Measurements from ENCODE around the gene RHO. TPM values are rescaled to one million over a fixed set of nuclear protein-coding genes. Genes with fewer than 3 reads are reported as not detected.

RHO gene
- total and polyA plus RNA-seq, 7 experiments from 2014 or later, result not detected

- peaks cover 7 to 22% (median 16%) of the 10 kb centered on the region in 7 donors for H3K4me1 Mint-ChIP-seq
- CTCF ChIA-PET, result no interaction called here
Observed at GRCh38 chr3:129556890-129557547, 28.6 kb downstream of the RHO start.

GRCh38 chr3:129557548-129557894 is 29.1 kb downstream of the RHO start:
- CTCF ChIA-PET, result no interaction called here
- Histone ChIP-seq H3K27ac (ENCODE audit: low read depth, low read length) (no peak overlapping the region), H3K27me3 (ENCODE audit: control insufficient read depth in 2 of 2, insufficient read depth in 2 of 2, low read length in 2 of 2) (no peaks in the 10 kb centered on the region), H3K36me3 (ENCODE audit: control insufficient read depth in 2 of 3, insufficient read depth in 3 of 3, low read length in 3 of 3) (no peaks in the 10 kb centered on the region), H3K4me3 (ENCODE audit: low read length) (no peak overlapping the region), H3K4me1 (ENCODE audit: control insufficient read depth in 2 of 2, insufficient read depth in 2 of 2, low read length in 2 of 2) (peaks cover 0 to 21% of the 10 kb centered on the region in 2 donors), H3K9me3 (ENCODE audit: control insufficient read depth in 2 of 3, low read length in 3 of 3) (no peaks in the 10 kb centered on the region)
- Mint-ChIP-seq H3K4me1 (peaks cover 7 to 22% (median 16%) of the 10 kb centered on the region in 7 donors), H3K27me3 (peaks cover 0 to 20% (median 5%) of the 10 kb centered on the region in 5 donors), H3K36me3 (peaks cover 0 to 3% (median 0%) of the 10 kb centered on the region in 5 donors), H3K4me3 (no peak overlapping the region), H3K9me3 (no peaks in the 10 kb centered on the region), H3K27ac (peak overlapping the region in 1 of 9 donors; percentile 18)
- POLR2A ChIA-PET, result interaction anchor here (0.7 kb wide), 1 partner anchor 15 kb away, joined by 3 read pairs; no protein-coding TSS in a partner anchor
- no peak for DNase-seq
- intact Hi-C loops (cut with micrococcal nuclease), result no loop called here
- ATAC-seq, result no peak

More at GRCh38 chr3:129556890-129557547, 28.6 kb downstream of the RHO start:
- POLR2A ChIA-PET, result interaction anchor here (0.7 kb wide), 1 partner anchor 15 kb away, joined by 3 read pairs; no protein-coding TSS in a partner anchor
- Mint-ChIP-seq H3K9me3 (no peaks in the 10 kb centered on the region), H3K4me3 (no peak overlapping the region), H3K27ac (no peak overlapping the region), H3K27me3 (peaks cover 0 to 20% (median 6%) of the 10 kb centered on the region in 5 donors), H3K36me3 (peaks cover 0 to 3% (median 0%) of the 10 kb centered on the region in 5 donors)
- Histone ChIP-seq H3K36me3 (ENCODE audit: control insufficient read depth in 2 of 3, insufficient read depth in 3 of 3, low read length in 3 of 3) (no peaks in the 10 kb centered on the region), H3K9me3 (ENCODE audit: control insufficient read depth in 2 of 3, low read length in 3 of 3) (no peaks in the 10 kb centered on the region), H3K4me3 (ENCODE audit: low read length) (no peak overlapping the region), H3K4me1 (ENCODE audit: control insufficient read depth in 2 of 2, insufficient read depth in 2 of 2, low read length in 2 of 2) (peaks cover 0 to 21% of the 10 kb centered on the region in 2 donors), H3K27ac (ENCODE audit: low read depth, low read length) (no peak overlapping the region), H3K27me3 (ENCODE audit: control insufficient read depth in 2 of 2, insufficient read depth in 2 of 2, low read length in 2 of 2) (no peaks in the 10 kb centered on the region)
- DNase-seq (no peak), ATAC-seq (no peak)
- intact Hi-C loops (cut with micrococcal nuclease), result no loop called here

GRCh38 chr3:129558081-129558771 is 29.8 kb downstream of the RHO start:
- DNase-seq (no peak), ATAC-seq (peak; percentile 33)
- Histone ChIP-seq H3K4me3 (ENCODE audit: low read length) (no peak overlapping the region), H3K9me3 (ENCODE audit: control insufficient read depth in 2 of 3, low read length in 3 of 3) (no peaks in the 10 kb centered on the region), H3K27ac (ENCODE audit: low read depth, low read length) (no peak overlapping the region), H3K27me3 (ENCODE audit: control insufficient read depth in 2 of 2, insufficient read depth in 2 of 2, low read length in 2 of 2) (no peaks in the 10 kb centered on the region), H3K36me3 (ENCODE audit: control insufficient read depth in 2 of 3, insufficient read depth in 3 of 3, low read length in 3 of 3) (no peaks in the 10 kb centered on the region), H3K4me1 (ENCODE audit: control insufficient read depth in 2 of 2, insufficient read depth in 2 of 2, low read length in 2 of 2) (peaks cover 0 to 21% of the 10 kb centered on the region in 2 donors)
- Mint-ChIP-seq H3K36me3 (peaks cover 0 to 3% (median 0%) of the 10 kb centered on the region in 5 donors), H3K27ac (no peak overlapping the region), H3K4me3 (no peak overlapping the region), H3K9me3 (no peaks in the 10 kb centered on the region), H3K27me3 (peaks cover 0 to 16% (median 0%) of the 10 kb centered on the region in 5 donors), H3K4me1 (peaks cover 7 to 22% (median 13%) of the 10 kb centered on the region in 7 donors)
- ChIA-PET POLR2A (no interaction called here), CTCF (no interaction called here)
- intact Hi-C loops (cut with micrococcal nuclease), result no loop called here

DNA sequence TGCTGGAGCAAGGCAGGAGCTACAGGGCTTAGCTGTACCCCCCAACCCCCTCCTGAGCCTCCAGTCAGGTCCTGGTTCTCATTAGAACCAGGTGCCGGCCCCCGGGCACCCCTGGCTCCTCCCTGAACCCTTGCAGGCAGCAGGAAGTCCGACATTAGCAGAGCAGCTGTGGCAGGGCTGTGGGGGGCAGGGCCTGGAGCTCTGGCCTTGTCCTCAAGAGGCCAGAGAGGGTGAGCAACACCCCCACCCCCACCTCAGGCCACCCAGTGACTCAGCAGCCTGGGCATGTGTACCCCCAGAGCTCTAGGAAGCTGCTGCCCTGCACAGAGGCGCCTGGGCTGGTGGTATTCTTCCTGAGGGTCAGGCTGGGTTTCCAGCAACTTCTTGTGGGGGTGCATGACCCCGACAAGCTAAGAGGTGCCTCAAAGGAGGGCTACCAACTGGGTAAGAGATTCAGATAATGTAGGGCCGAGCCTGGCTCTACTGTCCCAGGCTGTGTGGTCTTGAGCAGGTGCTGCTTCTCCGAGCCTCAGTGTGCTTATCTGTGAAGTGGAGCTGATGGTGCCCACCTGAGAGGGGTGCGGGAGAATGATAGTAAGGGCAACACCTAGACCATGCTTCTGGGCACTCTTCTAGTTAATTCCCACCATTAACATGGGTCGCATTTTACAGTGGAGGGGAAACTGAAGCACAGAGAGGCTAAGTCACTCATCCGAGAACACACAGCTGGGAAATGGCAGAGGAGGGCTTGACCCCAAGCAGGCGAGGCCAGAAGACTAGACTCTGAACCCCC is 30.5 kb downstream of the RHO start:
- intact Hi-C loops (cut with micrococcal nuclease), result no loop called here
- Histone ChIP-seq H3K36me3 (ENCODE audit: control insufficient read depth in 2 of 3, insufficient read depth in 3 of 3, low read length in 3 of 3) (no peaks in the 10 kb centered on the region), H3K9me3 (ENCODE audit: control insufficient read depth in 2 of 3, low read length in 3 of 3) (no peaks in the 10 kb centered on the region), H3K27me3 (ENCODE audit: control insufficient read depth in 2 of 2, insufficient read depth in 2 of 2, low read length in 2 of 2) (no peaks in the 10 kb centered on the region), H3K4me3 (ENCODE audit: low read length) (no peak overlapping the region), H3K27ac (ENCODE audit: low read depth, low read length) (no peak overlapping the region), H3K4me1 (ENCODE audit: control insufficient read depth in 2 of 2, insufficient read depth in 2 of 2, low read length in 2 of 2) (peaks cover 0 to 21% of the 10 kb centered on the region in 2 donors)
- peaks cover 0 to 3% (median 0%) of the 10 kb centered on the region in 5 donors for H3K36me3 Mint-ChIP-seq
- ChIA-PET POLR2A (no interaction called here), CTCF (no interaction called here)
- H3K4me3 Mint-ChIP-seq, result no peak overlapping the region
- no peaks in the 10 kb centered on the region for H3K9me3 Mint-ChIP-seq
- DNase-seq (no peak), ATAC-seq (no peak)
- H3K4me1 Mint-ChIP-seq, result peaks cover 7 to 20% (median 10%) of the 10 kb centered on the region in 7 donors
- peaks cover 0 to 14% (median 0%) of the 10 kb centered on the region in 5 donors for H3K27me3 Mint-ChIP-seq
- no peak overlapping the region for H3K27ac Mint-ChIP-seq

GRCh38 chr3:129559565-129560079 is 31.2 kb downstream of the RHO start:
- H3K9me3 ChIP-seq (ENCODE audit: control insufficient read depth in 2 of 3, low read length in 3 of 3), result no peaks in the 10 kb centered on the region
- H3K4me1 Mint-ChIP-seq, result peaks cover under 1 to 14% (median 7%) of the 10 kb centered on the region in 7 donors
- intact Hi-C loops (cut with micrococcal nuclease), result no loop called here
- no peak overlapping the region for H3K27ac ChIP-seq (ENCODE audit: low read depth, low read length)
- no peaks in the 10 kb centered on the region for H3K36me3 ChIP-seq (ENCODE audit: control insufficient read depth in 2 of 3, insufficient read depth in 3 of 3, low read length in 3 of 3)
- ATAC-seq (no peak), DNase-seq (no peak)
- H3K27me3 ChIP-seq (ENCODE audit: control insufficient read depth in 2 of 2, insufficient read depth in 2 of 2, low read length in 2 of 2), result no peaks in the 10 kb centered on the region
- H3K27me3 Mint-ChIP-seq, result peaks cover 0 to 7% (median 0%) of the 10 kb centered on the region in 5 donors
- H3K27ac Mint-ChIP-seq, result no peak overlapping the region
- CTCF ChIA-PET, result no interaction called here
- H3K4me3 ChIP-seq (ENCODE audit: low read length), result no peak overlapping the region
- POLR2A ChIA-PET, result no interaction called here
- H3K9me3 Mint-ChIP-seq, result no peaks in the 10 kb centered on the region
- no peak overlapping the region for H3K4me3 Mint-ChIP-seq
- peaks cover 0 to 21% of the 10 kb centered on the region in 2 donors for H3K4me1 ChIP-seq (ENCODE audit: control insufficient read depth in 2 of 2, insufficient read depth in 2 of 2, low read length in 2 of 2)
- peaks cover 0 to 3% (median 0%) of the 10 kb centered on the region in 5 donors for H3K36me3 Mint-ChIP-seq

DNA sequence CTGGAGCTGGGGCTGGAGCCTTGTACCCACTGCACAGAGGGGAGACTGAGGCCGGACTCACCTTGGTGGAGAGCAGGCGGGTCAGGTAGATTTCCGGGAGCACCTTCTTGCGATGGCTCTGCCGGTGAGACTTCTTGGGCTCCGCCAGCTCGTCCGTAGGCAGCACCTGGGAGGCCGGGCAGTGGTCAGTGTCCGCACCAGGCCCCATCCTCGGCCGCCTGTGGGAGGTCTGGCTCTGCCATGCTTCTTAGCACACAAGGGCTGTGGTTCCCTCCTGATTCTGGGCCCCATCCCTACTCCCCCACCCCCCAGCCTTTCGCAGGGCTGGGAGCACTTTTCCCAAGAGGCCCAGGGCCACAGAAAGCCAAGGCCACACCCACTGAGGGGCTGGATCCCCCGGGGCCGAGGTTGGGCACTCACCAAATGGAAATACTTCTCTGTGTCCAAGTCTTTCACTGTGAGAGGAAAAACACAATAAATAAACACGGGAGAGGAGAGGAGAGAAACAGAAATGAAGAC is 31.9 kb downstream of the RHO start:
- Mint-ChIP-seq H3K36me3 (peaks cover 0 to 3% (median 0%) of the 10 kb centered on the region in 5 donors), H3K9me3 (no peaks in the 10 kb centered on the region), H3K27me3 (peaks cover 0 to 3% (median 0%) of the 10 kb centered on the region in 5 donors), H3K27ac (peak overlapping the region in 2 of 9 donors; percentile 1 to 19), H3K4me3 (no peak overlapping the region), H3K4me1 (peaks cover 0 to 11% (median 7%) of the 10 kb centered on the region in 7 donors)
- POLR2A ChIA-PET, result no interaction called here
- no peak overlapping the region for H3K27ac ChIP-seq (ENCODE audit: low read depth, low read length)
- no peaks in the 10 kb centered on the region for H3K9me3 ChIP-seq (ENCODE audit: control insufficient read depth in 2 of 3, low read length in 3 of 3)
- peaks cover 0 to 21% of the 10 kb centered on the region in 2 donors for H3K4me1 ChIP-seq (ENCODE audit: control insufficient read depth in 2 of 2, insufficient read depth in 2 of 2, low read length in 2 of 2)
- no peak overlapping the region for H3K4me3 ChIP-seq (ENCODE audit: low read length)
- H3K27me3 ChIP-seq (ENCODE audit: control insufficient read depth in 2 of 2, insufficient read depth in 2 of 2, low read length in 2 of 2), result no peaks in the 10 kb centered on the region
- DNase-seq (no peak), ATAC-seq (no peak)
- no peaks in the 10 kb centered on the region for H3K36me3 ChIP-seq (ENCODE audit: control insufficient read depth in 2 of 3, insufficient read depth in 3 of 3, low read length in 3 of 3)
- intact Hi-C loops (cut with micrococcal nuclease), result no loop called here
- CTCF ChIA-PET, result no interaction called here
